Left lobe of liver (tissue), 2 donors: ENCODE data around the gene SCGN. TPM values are rescaled to one million over a fixed set of nuclear protein-coding genes. Genes with fewer than 3 reads are reported as not detected.

ENCODE experiments used
- ATAC-seq: fragments of 200-7000 bp; cut with Tn5 transposase; one replicate; pipeline ENCODE4 v1.9.1; 2020; ENCODE audit warnings: mild to moderate bottlenecking, moderate library complexity
- DNase-seq: peaks from one replicate; pipeline ENCODE4 v3.0.0-alpha.2; 2020; ENCODE audit warnings: low spot score
- total RNA-seq: library from RNA; stranded (reverse); gene quantifications from one replicate; pipeline ENCODE4 v1.2.1, GENCODE V29; 2021
- donor health status: DM: no; HTN: no; CAD: no; lungs with moderate emphysema.
- donor health status: DM: no; HTN: yes; CAD: no.

The SCGN gene
- total RNA-seq, 1 donor from 2014 or later: 2.2 TPM

DNA sequence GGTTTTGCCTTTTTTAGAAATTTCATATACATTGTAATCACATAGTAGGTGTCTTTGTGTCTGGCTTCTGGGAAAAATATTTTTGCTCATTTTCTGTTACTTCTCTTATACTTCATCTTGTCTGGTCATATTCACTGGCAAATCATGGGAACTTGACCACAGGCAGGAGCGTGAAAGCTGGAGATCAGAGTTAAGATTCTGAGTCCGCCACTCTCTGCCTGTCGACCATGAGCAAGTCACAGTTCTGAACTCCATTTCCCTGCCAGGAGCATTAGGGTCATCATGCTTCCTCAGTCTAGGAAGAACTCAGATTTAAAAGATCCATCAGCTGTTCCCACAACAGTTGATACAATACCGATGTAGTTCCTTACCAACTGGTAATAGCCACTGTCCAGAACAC is 12.4 kb upstream of the SCGN start:
- ATAC-seq (no peak), DNase-seq (no peak)

DNA sequence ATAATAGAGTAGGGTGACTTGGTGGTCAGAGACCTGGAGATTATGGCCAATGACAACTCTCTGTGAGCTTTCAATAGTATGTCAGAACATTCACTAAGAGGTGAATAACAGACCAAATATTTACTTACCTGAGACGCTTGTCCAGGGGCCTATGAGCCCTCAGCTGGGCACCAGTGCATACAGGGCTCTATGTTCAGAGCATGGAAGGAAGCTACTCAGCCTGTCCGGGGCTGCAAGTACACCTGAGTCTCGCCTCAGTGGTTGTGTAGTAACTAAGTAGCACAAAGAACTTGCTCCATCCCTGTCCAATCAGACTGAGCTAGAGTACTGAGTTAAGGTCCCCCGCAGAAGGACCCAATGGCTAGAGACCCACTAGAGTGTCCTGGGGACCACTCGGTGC is 11.6 kb upstream of the SCGN start:
- DNase-seq (no peak), ATAC-seq (no peak)

- DNase-seq (no peak), ATAC-seq (no peak)
Observed at GRCh38 chr6:25640891-25641290, 11.1 kb upstream of the SCGN start.

GRCh38 chr6:25641377-25641776 is 10.6 kb upstream of the SCGN start:
- DNase-seq: no peak
- ATAC-seq: no peak

DNA sequence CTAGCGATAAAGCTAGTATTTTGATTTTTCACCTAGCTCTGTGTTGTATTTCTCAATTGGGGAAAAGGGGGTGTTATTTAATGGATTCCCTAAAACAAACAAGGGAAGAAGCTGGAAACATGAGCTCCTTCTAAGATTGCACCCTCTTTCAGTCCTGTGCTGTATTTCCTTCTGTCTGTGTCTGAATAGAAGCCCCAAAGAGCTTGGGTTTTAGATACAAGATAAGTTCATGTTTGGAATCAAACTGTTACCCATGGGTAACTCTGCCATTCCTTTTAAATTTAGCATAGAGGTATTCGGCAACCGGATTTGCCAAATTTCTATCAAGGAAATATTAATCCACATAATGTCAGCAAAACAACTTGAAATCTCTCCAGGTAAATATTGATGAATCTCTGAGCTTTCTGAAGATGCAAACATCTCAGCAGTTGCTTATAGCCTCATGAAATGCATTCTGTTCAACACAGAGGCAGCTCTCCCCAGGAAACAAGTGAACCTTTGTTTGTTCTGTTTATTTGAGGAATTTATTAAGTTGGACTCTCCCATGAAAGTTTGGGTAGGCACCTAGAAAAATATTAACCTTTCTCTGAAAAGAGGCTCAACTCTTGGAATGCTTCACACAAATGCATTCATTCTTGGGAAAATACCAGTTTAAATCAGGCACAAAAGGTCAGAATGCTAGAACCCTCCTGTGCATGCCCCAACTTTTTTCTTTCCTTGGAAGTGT is 9.9 kb upstream of the SCGN start:
- DNase-seq (no peak), ATAC-seq (no peak)

- no peak for DNase-seq
- ATAC-seq: no peak
Observed at GRCh38 chr6:25642667-25643328, 9.2 kb upstream of the SCGN start.

GRCh38 chr6:25645916-25646315 is 6.1 kb upstream of the SCGN start:
- DNase-seq (no peak), ATAC-seq (peak; percentile 15)

DNA sequence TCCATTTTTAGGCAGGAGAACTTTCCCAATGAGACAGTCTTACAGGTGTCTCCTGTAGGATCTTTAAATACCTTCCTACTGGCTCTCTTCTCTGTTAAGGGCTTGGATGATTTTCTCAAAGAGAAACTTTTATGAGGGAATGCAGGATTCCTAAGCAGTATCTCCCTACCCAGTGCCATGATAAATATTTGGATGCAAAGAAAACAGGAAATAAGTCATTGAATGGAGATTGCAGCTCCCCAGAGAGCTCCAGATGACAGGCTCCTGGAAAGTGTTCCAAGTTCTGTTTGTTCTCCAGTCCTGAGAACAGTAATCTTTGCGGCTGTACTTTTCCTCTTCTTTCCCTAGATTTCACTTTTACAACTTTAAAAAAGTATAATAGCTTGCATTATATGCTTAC is 2.4 kb upstream of the SCGN start:
- ATAC-seq (no peak), DNase-seq (no peak)

GRCh38 chr6:25655723-25656122 is 3.7 kb downstream of the SCGN start:
- ATAC-seq (no peak), DNase-seq (no peak)

- ATAC-seq (peak; percentile 76), DNase-seq (no peak)
Observed at GRCh38 chr6:25659633-25660368, 7.8 kb downstream of the SCGN start.

DNA sequence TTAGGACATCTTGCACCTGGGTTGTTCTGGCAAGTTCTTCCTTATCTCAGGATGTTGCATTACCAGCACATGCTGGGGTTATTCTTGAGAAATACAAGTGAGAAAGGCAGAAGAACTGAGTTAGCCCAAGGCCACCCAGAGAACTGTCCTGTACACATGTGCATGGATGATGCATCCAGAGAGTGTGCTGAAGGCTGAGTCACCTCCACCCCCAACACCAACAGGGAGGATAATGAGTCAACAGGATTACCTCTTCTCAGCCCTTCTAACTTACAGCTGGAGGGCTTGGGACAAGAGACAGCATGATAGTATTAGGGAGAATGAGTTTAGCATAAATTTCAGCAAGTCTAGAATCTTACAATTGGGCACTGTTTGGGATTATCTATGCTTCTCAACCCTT is 8.5 kb downstream of the SCGN start:
- no peak for DNase-seq
- ATAC-seq: peak; percentile 19

GRCh38 chr6:25661129-25661779 is 9.2 kb downstream of the SCGN start:
- peak; percentile 76 for ATAC-seq

DNA sequence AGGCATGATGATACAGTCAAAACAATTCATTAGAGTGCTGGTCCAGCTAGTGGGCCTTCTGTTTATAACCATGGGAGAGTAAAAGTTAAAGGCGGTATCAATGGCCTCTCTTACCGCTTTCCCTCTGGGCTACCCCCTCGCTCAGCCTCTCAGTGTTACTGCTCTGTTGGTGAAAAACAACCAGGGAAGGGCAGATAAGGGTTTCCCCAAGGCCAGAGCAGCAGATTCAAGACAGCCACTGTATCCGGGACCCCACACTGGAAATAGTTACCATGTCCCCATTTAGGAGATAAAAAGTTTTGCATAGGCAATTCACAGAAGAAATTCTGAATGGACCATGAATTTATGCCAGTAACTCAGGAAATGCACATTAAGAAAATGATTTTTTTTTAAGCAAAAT is 13.4 kb downstream of the SCGN start:
- DNase-seq (no peak), ATAC-seq (no peak)

More at GRCh38 chr6:25661129-25661779, 9.2 kb downstream of the SCGN start:
- no peak for DNase-seq

DNA sequence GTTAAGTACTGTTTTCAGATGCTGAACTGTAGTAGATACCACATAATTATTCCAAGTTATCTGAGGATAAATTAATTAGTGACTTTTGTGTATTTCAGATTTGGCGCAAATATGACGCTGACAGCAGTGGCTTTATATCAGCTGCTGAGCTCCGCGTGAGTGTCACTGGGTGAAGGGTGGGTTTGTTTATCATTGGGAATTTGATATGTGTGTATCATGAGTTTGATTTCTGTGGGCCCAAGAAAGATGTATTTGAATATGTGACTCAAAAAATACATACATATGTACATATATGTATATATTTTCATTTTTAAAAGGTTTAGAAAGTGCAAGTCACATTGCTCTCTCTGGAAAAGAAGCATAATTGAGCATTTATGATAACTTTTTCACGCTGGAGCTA is 17.4 kb downstream of the SCGN start:
- DNase-seq (no peak), ATAC-seq (no peak)

- peak; percentile 78 for ATAC-seq
- no peak for DNase-seq
Observed at GRCh38 chr6:25670208-25670607, 18.2 kb downstream of the SCGN start.

- ATAC-seq (no peak), DNase-seq (no peak)
Observed at GRCh38 chr6:25670793-25671513, 18.9 kb downstream of the SCGN start.

GRCh38 chr6:25671652-25672051 is 19.6 kb downstream of the SCGN start:
- no peak for ATAC-seq

GRCh38 chr6:25675167-25675566 is 23.2 kb downstream of the SCGN start:
- DNase-seq (no peak), ATAC-seq (no peak)

More at GRCh38 chr6:25671652-25672051, 19.6 kb downstream of the SCGN start:
- no peak for DNase-seq

DNA sequence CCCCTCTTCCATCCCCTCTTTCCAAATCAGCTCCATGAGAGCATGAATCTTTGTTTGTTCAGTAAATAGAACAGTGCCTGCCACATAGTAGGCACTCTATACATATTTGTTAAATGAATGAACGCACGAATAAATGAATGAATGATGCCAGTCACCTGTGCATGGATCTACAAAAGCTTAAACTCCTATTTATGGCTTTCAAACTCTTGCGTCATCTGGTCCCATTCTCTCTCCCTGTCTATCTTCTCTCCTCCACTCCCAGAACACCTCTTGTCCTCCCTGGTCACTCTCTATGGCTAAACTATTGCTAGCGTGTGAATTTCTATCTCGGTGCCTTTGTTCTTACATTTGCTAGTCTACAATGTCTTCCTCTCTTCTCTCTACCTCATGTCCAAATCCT is 24.8 kb downstream of the SCGN start:
- ATAC-seq (no peak), DNase-seq (no peak)

DNA sequence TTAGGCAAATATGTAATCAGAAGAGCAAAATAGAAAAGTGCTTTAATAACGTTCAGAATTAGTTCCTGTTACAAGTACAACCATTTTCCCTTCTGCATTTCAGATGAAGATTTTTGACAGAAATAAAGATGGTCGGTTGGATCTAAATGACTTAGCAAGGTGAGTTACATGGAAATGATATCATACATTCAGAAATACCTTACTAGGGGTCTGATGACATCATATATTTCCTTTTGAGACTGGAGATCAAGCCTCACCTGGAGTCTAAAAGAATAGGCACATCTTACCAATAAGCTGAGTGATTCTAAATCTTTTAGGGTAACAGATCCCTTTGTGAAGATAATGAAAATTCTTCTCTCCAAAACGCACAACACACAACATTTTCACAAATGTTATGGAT is 29.8 kb downstream of the SCGN start:
- DNase-seq (no peak), ATAC-seq (no peak)

- DNase-seq: no peak
- no peak for ATAC-seq
Observed at GRCh38 chr6:25682324-25682723, 30.3 kb downstream of the SCGN start.
